ENCODE measurements around the gene FLNB.

Gene FLNB

GRCh38 chr3:58170376-58170775 is 162.2 kb downstream of the FLNB start:
- no peak for TF ChIP-seq CTCF (conservative IDR thresholded peaks at IDR 0.05; ENCODE audit: control insufficient read depth, insufficient read depth, low read depth, low read length)
- no peak for DNase-seq (ENCODE audit: low read depth)
- no peak overlapping the region for H3K4me3 ChIP-seq (ENCODE audit: control insufficient read depth, low read depth, low read length)

- no peak for TF ChIP-seq CTCF (conservative IDR thresholded peaks at IDR 0.05; ENCODE audit: control insufficient read depth, insufficient read depth, low read depth, low read length)
- no peak for DNase-seq (ENCODE audit: low read depth)
- no peak overlapping the region for H3K4me3 ChIP-seq (ENCODE audit: control insufficient read depth, low read depth, low read length)
Measured at GRCh38 chr3:58171126-58171525, 162.9 kb downstream of the FLNB start.

GRCh38 chr3:58173029-58173668 is 164.9 kb downstream of the FLNB start:
- no peak for TF ChIP-seq CTCF (conservative IDR thresholded peaks at IDR 0.05; ENCODE audit: control insufficient read depth, insufficient read depth, low read depth, low read length)
- H3K4me3 ChIP-seq (ENCODE audit: control insufficient read depth, low read depth, low read length): no peak overlapping the region
- no peak for DNase-seq (ENCODE audit: low read depth)

- no peak overlapping the region for H3K4me3 ChIP-seq (ENCODE audit: control insufficient read depth, low read depth, low read length)
- DNase-seq (ENCODE audit: low read depth): no peak
- peak; percentile 18 for TF ChIP-seq CTCF (conservative IDR thresholded peaks at IDR 0.05; ENCODE audit: control insufficient read depth, insufficient read depth, low read depth, low read length)
Measured at GRCh38 chr3:58173669-58174398, 165.6 kb downstream of the FLNB start.

- DNase-seq (ENCODE audit: low read depth): no peak
- no peak for TF ChIP-seq CTCF (conservative IDR thresholded peaks at IDR 0.05; ENCODE audit: control insufficient read depth, insufficient read depth, low read depth, low read length)
- H3K4me3 ChIP-seq (ENCODE audit: control insufficient read depth, low read depth, low read length): no peak overlapping the region
Measured at GRCh38 chr3:58175187-58175436, 166.9 kb downstream of the FLNB start.

- TF ChIP-seq CTCF (conservative IDR thresholded peaks at IDR 0.05; ENCODE audit: control insufficient read depth, insufficient read depth, low read depth, low read length): no peak
Measured at GRCh38 chr3:58175437-58176184, 167.4 kb downstream of the FLNB start.

More at GRCh38 chr3:58175437-58176184, 167.4 kb downstream of the FLNB start:
- H3K4me3 ChIP-seq (ENCODE audit: control insufficient read depth, low read depth, low read length): no peak overlapping the region
- DNase-seq (ENCODE audit: low read depth): peak; percentile 23
